HepG2 (cell line): ENCODE measurements around the gene RNF13. TPM values are rescaled to one million over a fixed set of nuclear protein-coding genes. Genes with fewer than 3 reads are reported as not detected.

ENCODE experiments used
- ATAC-seq: fragments of 200-7000 bp; cut with Tn5 transposase; 3 replicates; pipeline ENCODE4 v1.9.1; 2020; ENCODE audit warnings: mild to moderate bottlenecking, moderate library complexity
- BruUV-seq: library from RNA; stranded (reverse); fragments of 400-500 nt; replicated peaks from 2 replicates; lab custom pipeline; 2021; lab: Mats Ljungman, UMichigan
- CTCF ChIA-PET: fragments of 300-600 bp; formaldehyde crosslinking; extraction: SDS; loops from one replicate; lab custom pipeline; 2021; ENCODE audit warnings: low total read pairs, inconsistent platforms, low intra/inter-chr PET ratio; lab: Yijun Ruan, JAX
- POLR2A ChIA-PET: fragments of 350-600 bp; sonication (Branson Sonifier 250); formaldehyde crosslinking; loops from one replicate; lab custom pipeline; 2020; ENCODE audit warnings: antibody characterized with exemption, inconsistent platforms; lab: Yijun Ruan, JAX
- DNase-seq: peaks from one replicate; pipeline ENCODE4 v3.0.0-alpha.2; 2015; ENCODE audit warnings: low spot score
- FAIRE-seq: peaks from 3 replicates; lab custom pipeline; 2011; peaks lifted over from hg19 to GRCh38; lab: Jason Lieb, UNC
- H2AFZ ChIP-seq: one replicate; pipeline ENCODE4 v1.6.1; 2011; ENCODE audit warnings: low read length, inconsistent platforms
- H3K27ac ChIP-seq: fragments of 300-600 bp; 3 replicates; pipeline ENCODE4 v1.8.0; 2011; ENCODE audit warnings: mixed run types, mild to moderate bottlenecking, mixed read lengths, low read length, inconsistent platforms; ENCODE audit not compliant: insufficient read depth; ENCODE audit errors: extremely low read length
- H3K27me3 ChIP-seq, 2 experiments: fragments of 200-600 bp in 1 of 2; 2 replicates in 1 of 2; 3 replicates in 1 of 2; pipeline versions ENCODE4 v1.6.0 to v1.8.0; 2011; ENCODE audit warnings: low read length in 2 of 2, mild to moderate bottlenecking in 2 of 2, moderate library complexity in 2 of 2, inconsistent platforms in 1 of 2; ENCODE audit not compliant: insufficient read depth in 2 of 2, control insufficient read depth in 1 of 2
- H3K36me3 ChIP-seq, 2 experiments: fragments of 200-600 bp in 1 of 2; replicated peaks in 1 of 2; 2 replicates in 1 of 2; 3 replicates in 1 of 2; pipeline versions ENCODE4 v1.5.1 to v1.8.0; 2011; ENCODE audit warnings: low read length in 2 of 2, inconsistent platforms in 1 of 2; ENCODE audit not compliant: insufficient read depth in 2 of 2, control insufficient read depth in 1 of 2
- H3K4me1 ChIP-seq: 2 replicates; pipeline ENCODE4 v1.5.1; 2012; ENCODE audit warnings: low read length, inconsistent platforms; ENCODE audit not compliant: insufficient read depth
- H3K4me2 ChIP-seq: 2 replicates; pipeline ENCODE4 v1.6.0; 2011; ENCODE audit warnings: low read depth, low read length, inconsistent platforms
- H3K4me3 ChIP-seq, 3 experiments: fragments of 200-600 bp in 1 of 3; sonication (generic), shearing (Covaris generic) in 1 of 3; replicated peaks in 1 of 3; 2 replicates each; pipeline ENCODE4 v1.5.1; 2011 to 2016; ENCODE audit warnings: low read length in 3 of 3, inconsistent platforms in 2 of 3, low read depth in 2 of 3, mild to moderate bottlenecking in 2 of 3, control low read depth in 1 of 3, mixed read lengths in 1 of 3; ENCODE audit not compliant: insufficient read depth in 1 of 3
- H3K79me2 ChIP-seq: one replicate; pipeline ENCODE4 v1.6.1; 2011; ENCODE audit warnings: low read length, inconsistent platforms; ENCODE audit not compliant: insufficient read depth
- H3K9ac ChIP-seq: 2 replicates; pipeline ENCODE4 v1.6.0; 2011; ENCODE audit warnings: mild to moderate bottlenecking, low read depth, low read length, inconsistent platforms; ENCODE audit not compliant: insufficient read depth
- H3K9me3 ChIP-seq: 2 replicates; pipeline ENCODE4 v1.5.1; 2012; ENCODE audit warnings: mild to moderate bottlenecking, low read length
- H4K20me1 ChIP-seq: 2 replicates; pipeline ENCODE4 v1.6.0; 2011; ENCODE audit warnings: inconsistent platforms, mild to moderate bottlenecking, low read length, moderate library complexity; ENCODE audit not compliant: insufficient read depth
- CREB1 ChIP-seq, 2 experiments: fragments of 450-650 bp in 1 of 2; IDR thresholded peaks; 2 replicates each; pipeline ENCODE4 v1.6.1; 2016 to 2017; ENCODE audit warnings: control low read depth in 1 of 2, mild to moderate bottlenecking in 1 of 2, missing compliant biosample characterization in 1 of 2, missing genetic modification characterization in 1 of 2
- EED ChIP-seq: sonication (generic); formaldehyde crosslinking; IDR thresholded peaks from 2 replicates; pipeline ENCODE4 v1.5.0; 2020; ENCODE audit warnings: mild to moderate bottlenecking, missing genetic modification reagents
- GLMP ChIP-seq: sonication (generic); formaldehyde crosslinking; IDR thresholded peaks from 2 replicates; pipeline ENCODE4 v1.9.0; 2021; ENCODE audit warnings: missing genetic modification reagents, mild to moderate bottlenecking, borderline replicate concordance
- KLF16 ChIP-seq, 2 experiments: sonication (generic) in 1 of 2; formaldehyde crosslinking in 1 of 2; IDR thresholded peaks; 2 replicates each; pipeline versions ENCODE4 v1.6.1 to v1.8.0; 2016 to 2023; ENCODE audit warnings: missing genetic modification reagents in 2 of 2, missing compliant biosample characterization in 1 of 2
- SOX5 ChIP-seq: IDR thresholded peaks from 2 replicates; pipeline ENCODE4 v1.6.1; 2016; ENCODE audit warnings: borderline replicate concordance
- TBP ChIP-seq: sonication (generic); formaldehyde crosslinking; IDR thresholded peaks from 2 replicates; pipeline ENCODE4 v1.5.0; 2020; ENCODE audit warnings: missing genetic modification reagents
- ZNF280D ChIP-seq: sonication (generic); formaldehyde crosslinking; IDR thresholded peaks from 2 replicates; pipeline ENCODE4 v1.5.1; 2020; ENCODE audit warnings: mild to moderate bottlenecking, missing genetic modification reagents
- ZNF562 ChIP-seq: sonication (generic); formaldehyde crosslinking; IDR thresholded peaks from 2 replicates; pipeline ENCODE4 v1.8.0; 2022; ENCODE audit warnings: missing genetic modification reagents, borderline replicate concordance
- ZNF660 ChIP-seq: sonication (generic); formaldehyde crosslinking; IDR thresholded peaks from 2 replicates; pipeline ENCODE4 v1.5.1; 2020; ENCODE audit warnings: mild to moderate bottlenecking, low read depth, missing genetic modification reagents, borderline replicate concordance
- ZNF703 ChIP-seq: sonication (generic); formaldehyde crosslinking; IDR thresholded peaks from 2 replicates; pipeline ENCODE4 v1.5.1; 2020; ENCODE audit warnings: missing genetic modification reagents, mild to moderate bottlenecking, moderate library complexity, borderline replicate concordance
- WGBS: methylation state at CpG from one replicate; pipeline ENCODE4 v1.1.6; 2017; ENCODE audit warnings: low lambda C conversion rate; 5-methylcytosine and 5-hydroxymethylcytosine counted together
- in situ Hi-C: cut with HindIII; loops from 2 replicates; pipeline ENCODE4 v1.10.0; 2017; ENCODE audit warnings: low pct_unique_long_range_greater_than_20kb; ENCODE audit not compliant: extremely low pct_ligation_motif_present
- intact Hi-C: fragments of 100-400 bp; cut with micrococcal nuclease; formaldehyde crosslinking; loops from one replicate; pipeline ENCODE4 v1.10.0; 2022; ENCODE audit not compliant: unreplicated experiment
- polyA plus RNA-seq, 8 experiments: library from polyadenylated mRNA; depleted of rRNA in 3 of 8; stranded (reverse) in 7 of 8; unstranded in 1 of 8; fragments of >200 nt; fragmentation: Illumina TruSeq in 4 of 8; extraction: Trizol in 4 of 8; gene quantifications; 2 replicates each; pipeline versions ENCODE4 v1.2.1 to v1.2.3, GENCODE V29; 2011 to 2016; ENCODE audit warnings: low read depth in 4 of 8, missing spikeins in 1 of 8, mixed read lengths in 1 of 8; ENCODE audit not compliant: insufficient read depth in 1 of 8
- total RNA-seq, 5 experiments: library from RNA; depleted of rRNA; stranded (reverse); fragments of >200 nt; fragmentation: Illumina TruSeq; extraction: Trizol; gene quantifications; 2 replicates each; pipeline ENCODE4 v1.2.3, GENCODE V29; 2016; ENCODE audit warnings: low read depth in 1 of 5

The RNF13 gene
- total and polyA plus RNA-seq, 2 of the 13 experiments (the other 11 are each of a cell fraction or from before 2014, with no cell fraction given), result 39.8 to 46.0 TPM

GRCh38 chr3:149781211-149781610, 31.8 kb upstream of the RNF13 start:
- FAIRE-seq (no peak), ATAC-seq (no peak), DNase-seq (no peak)
- H3K79me2 ChIP-seq, result no peaks in the 10 kb centered on the region
- no peak overlapping the region for H3K9ac ChIP-seq
- intact Hi-C loops, result no loop called here
- POLR2A ChIA-PET, result no interaction called here
- 69% methylated on average over 4 of the region's 4 CpGs for WGBS
- H3K27me3 ChIP-seq, result no peaks in the 10 kb centered on the region
- H3K27ac ChIP-seq, result no peak overlapping the region
- no peak overlapping the region for H2AFZ ChIP-seq
- H4K20me1 ChIP-seq, result no peaks in the 10 kb centered on the region
- H3K4me1 ChIP-seq, result peaks cover 25% of the 10 kb centered on the region
- no TSS peak for BruUV-seq
- in situ Hi-C loops, result no loop called here
- H3K4me3 ChIP-seq, result no peak overlapping the region
- TF ChIP-seq ZNF660 (CRISPR knock-in tag), result no peak
- no peak for TF ChIP-seq ZNF562
- no peak for TF ChIP-seq CREB1 (IDR thresholded peaks at IDR 0.05)
- TF ChIP-seq CREB1 (CRISPR knock-in tag; IDR thresholded peaks at IDR 0.05), result no peak
- no peak for TF ChIP-seq ZNF280D (CRISPR knock-in tag)
- TF ChIP-seq TBP (CRISPR knock-in tag), result no peak
- no peak for TF ChIP-seq GLMP (CRISPR knock-in tag)
- no peak for TF ChIP-seq KLF16 (CRISPR knock-in tag; IDR thresholded peaks at IDR 0.05)
- no peak for TF ChIP-seq SOX5 (CRISPR knock-in tag)
- TF ChIP-seq EED (CRISPR knock-in tag), result no peak
- TF ChIP-seq ZNF703 (CRISPR knock-in tag), result no peak
- no peaks in the 10 kb centered on the region for H3K36me3 ChIP-seq
- CTCF ChIA-PET, result no interaction called here
- H3K4me2 ChIP-seq, result no peak overlapping the region
- no peaks in the 10 kb centered on the region for H3K9me3 ChIP-seq
